PFSK-1 (cell line): ENCODE data around the gene UBE2D2.

Source experiments
- POLR2AphosphoS5 ChIP-seq: IDR thresholded peaks from 2 replicates; pipeline ENCODE4 v1.6.1; 2012; ENCODE audit warnings: low read depth, mild to moderate bottlenecking, control low read depth, low read length, moderate library complexity
- REST ChIP-seq, 2 experiments: IDR thresholded peaks; 2 replicates each; pipeline versions ENCODE4 v1.6.1 to v1.8.0; 2011 to 2012; ENCODE audit warnings: low read depth in 2 of 2, low read length in 2 of 2, control low read depth in 1 of 2, inconsistent platforms in 1 of 2, mild to moderate bottlenecking in 1 of 2, moderate library complexity in 1 of 2; ENCODE audit not compliant: insufficient read depth in 1 of 2
- SIN3A ChIP-seq: IDR thresholded peaks from 2 replicates; pipeline ENCODE4 v1.6.1; 2012; ENCODE audit warnings: mild to moderate bottlenecking, low read length, moderate library complexity, borderline replicate concordance; ENCODE audit not compliant: insufficient read depth
- TAF1 ChIP-seq: IDR thresholded peaks from 2 replicates; pipeline ENCODE4 v1.6.1; 2012; ENCODE audit warnings: low read length, control low read depth, borderline replicate concordance; ENCODE audit not compliant: insufficient read depth

- TF ChIP-seq REST (IDR thresholded peaks at IDR 0.05; ENCODE audit: insufficient read depth in 1 of 2, low read depth in 2 of 2, low read length in 2 of 2) (no peak), POLR2AphosphoS5 (no peak), SIN3A (no peak), TAF1 (no peak)
Measured at GRCh38 chr5:139662617-139663016, 101.5 kb downstream of the UBE2D2 start.
